ENCODE results near the gene FBXW8.

The FBXW8 gene

GRCh38 chr12:117000316-117000715 lies 89.6 kb downstream of the FBXW8 start:
- DNase-seq = no peak

DNA sequence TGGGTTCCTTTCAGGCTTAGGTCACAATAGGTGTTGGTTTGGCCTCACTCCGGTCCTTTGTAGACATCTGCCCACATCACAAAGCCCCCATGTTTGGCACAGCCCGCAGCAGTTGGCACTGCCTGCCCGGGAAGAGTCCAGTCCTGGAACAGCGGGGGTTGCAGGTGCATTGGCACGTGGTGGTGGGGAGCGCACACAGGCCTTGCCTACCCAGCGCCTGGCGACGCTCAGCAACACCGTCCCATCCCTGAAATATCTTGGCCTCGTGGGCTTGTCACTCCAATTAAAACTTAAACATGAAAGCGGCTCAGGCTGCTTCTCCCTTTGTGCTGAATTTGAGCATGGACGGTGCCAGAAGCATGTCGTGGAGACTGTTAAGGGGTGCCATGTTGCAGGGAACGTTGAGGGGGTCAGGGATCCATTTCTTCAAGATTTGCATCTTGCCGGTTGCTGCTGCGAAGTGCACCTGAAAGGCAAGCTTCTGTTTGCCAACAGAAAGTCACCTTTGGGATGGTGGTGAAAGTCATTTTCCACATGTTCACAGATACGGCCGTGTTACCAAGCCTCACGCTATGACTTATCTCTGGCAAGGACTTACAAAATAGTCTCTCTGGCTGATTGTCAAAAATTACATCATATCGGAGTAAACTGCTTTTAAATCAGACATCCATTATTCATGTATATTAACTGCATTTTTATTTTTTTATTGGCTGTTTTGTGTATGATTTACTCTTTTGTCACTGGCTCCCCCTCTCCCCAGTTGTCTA lies 91.5 kb downstream of the FBXW8 start:
- no peak for DNase-seq

DNA sequence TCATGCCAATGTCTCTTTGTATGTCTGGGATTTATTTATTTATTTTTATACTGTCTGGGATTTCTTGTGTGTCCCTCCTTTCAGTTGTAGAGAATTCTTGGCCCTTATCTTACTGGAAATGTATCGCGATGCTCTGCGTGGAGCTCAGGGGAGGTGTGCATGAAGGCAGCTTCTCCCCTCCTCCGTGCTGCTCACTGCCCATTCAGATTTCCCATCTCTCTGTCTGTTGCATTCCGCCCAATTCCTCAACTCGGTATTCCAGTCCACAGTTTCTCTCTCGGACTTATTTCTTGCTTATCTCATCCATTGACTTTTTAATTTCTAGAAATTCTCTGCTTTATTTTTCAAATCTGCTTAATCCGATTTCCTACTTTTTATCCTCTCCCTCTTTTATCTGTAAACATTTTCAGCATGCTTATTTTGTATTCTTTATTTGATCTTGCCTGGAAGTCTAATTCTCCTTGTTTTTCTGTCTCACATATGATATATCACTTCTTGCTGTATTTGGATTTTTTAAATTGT lies 93.2 kb downstream of the FBXW8 start:
- DNase-seq = no peak

DNA sequence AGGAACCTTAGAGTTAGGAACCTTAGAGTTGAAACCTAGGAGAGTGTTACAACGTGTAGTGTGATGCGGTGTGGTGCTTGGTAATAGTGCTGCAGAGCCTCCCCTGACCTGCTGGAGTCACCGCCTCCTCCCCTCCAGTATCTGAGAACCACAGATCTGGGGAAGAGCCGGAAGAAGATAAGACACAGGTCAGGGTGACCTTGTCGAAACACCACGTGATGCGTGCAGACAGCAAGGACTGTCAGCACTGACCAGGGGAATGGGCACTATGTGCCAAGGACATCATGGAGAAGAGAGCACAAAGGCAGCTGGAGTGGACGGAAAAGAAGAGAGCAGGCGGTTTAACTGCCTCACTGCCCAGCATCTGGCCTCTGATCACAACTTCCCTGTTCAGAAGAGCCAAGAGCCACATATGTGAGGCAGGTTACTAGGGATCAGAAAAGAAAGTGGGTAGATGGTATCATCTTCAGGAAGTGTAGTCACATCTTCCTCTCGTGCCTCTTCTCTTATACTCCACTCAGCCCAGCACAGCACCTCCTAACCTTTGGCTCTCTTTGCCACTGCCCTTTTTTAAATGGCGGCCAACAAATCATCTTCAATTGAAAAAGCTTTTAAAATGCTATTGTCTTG lies 94.8 kb downstream of the FBXW8 start:
- no peak for DNase-seq

DNA sequence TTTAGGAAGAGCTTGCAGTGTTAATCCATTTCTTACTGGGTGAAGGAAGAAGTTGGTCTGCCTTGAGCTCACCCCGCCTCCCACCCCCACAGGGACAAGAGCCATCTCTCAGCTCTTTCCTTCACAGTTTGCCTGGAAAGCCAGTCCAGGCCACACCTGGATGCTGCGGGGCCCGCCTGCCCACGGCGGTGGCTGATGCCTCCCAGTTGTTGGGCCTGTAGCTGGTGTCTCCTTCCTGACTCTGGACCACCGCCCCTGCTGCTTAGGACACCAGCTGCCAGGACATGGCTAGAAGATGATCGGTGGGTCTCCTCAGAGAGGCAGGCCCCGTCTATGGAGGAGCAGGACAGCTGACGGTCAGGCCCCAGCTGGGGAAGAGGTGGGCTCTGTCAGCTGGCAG lies 95.6 kb downstream of the FBXW8 start:
- no peak for DNase-seq

DNA sequence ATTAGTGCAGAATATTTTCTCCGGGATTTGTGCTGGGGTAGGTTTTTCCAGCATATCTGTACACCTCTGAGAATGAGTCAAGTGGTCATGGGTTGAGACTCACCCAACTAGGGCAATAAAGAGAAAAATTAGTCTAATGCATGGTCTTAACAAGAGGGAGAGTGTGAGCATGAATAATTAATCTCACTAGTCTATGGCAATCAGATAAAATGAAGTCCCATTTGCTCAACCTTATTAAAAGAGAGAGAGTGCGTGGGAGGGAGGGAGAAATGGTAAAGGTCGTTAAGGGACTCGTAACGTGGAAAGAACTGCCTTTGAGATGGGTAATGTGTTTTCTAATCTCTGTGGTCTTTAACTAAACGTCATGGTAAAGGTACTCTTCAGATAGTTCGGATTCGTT lies 96.8 kb downstream of the FBXW8 start:
- DNase-seq = no peak

DNA sequence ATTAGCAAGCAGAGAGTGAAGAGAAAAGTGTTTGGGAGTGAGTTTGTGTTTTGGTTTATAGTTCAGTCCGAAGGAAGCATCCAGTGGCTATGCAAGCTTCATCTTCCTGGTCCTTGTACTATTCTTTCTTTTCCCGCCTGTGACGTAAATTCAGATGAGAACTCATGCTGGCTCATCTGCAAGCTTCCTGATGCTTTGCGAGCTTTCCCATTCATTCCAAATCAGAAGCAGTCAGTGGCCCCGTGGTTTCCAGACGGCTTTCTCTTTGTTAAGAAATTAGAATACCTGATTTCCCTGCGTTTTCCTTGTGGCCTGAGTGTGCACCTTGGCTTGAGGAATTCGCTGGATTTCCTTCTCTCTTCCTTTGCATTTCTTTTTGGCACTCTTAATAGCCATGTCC lies 99.0 kb downstream of the FBXW8 start:
- no peak for DNase-seq

DNA sequence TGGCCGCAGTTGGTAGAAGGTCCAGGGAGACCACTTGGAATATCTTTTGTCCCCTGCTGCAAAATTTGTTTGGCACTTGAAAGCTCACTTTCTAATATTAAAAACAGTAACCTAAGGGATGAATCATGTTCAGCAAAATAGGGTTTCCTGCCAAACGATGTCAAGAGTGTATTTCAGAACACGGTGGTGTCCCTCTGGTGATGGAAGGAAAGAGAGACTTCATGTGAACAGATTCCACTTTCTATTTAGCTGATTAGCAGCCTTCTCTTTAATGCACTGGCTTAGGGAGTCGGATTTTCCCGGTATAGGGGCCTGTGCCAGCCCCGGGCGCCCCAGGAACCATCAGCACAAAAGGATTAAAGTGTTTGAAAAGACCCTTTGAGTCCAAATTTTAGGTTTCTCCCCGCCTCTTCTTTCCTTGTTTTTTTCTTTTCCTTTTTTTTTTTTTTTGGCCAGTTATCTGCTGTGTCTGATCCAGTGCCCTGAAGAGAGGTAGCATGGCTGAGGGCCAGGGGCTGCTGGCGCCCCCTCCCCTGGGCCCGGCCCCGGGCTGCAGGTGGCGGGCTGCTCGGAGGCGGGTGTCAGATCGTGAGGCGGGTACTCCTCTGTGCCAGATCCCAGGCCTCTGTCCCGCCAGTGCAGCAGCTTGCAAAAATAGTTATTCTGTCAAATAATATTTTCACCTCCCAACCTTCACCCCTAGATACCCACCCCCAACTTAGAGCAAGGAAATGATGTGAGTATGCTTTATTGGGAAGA lies 100.1 kb downstream of the FBXW8 start:
- no peak for DNase-seq

DNA sequence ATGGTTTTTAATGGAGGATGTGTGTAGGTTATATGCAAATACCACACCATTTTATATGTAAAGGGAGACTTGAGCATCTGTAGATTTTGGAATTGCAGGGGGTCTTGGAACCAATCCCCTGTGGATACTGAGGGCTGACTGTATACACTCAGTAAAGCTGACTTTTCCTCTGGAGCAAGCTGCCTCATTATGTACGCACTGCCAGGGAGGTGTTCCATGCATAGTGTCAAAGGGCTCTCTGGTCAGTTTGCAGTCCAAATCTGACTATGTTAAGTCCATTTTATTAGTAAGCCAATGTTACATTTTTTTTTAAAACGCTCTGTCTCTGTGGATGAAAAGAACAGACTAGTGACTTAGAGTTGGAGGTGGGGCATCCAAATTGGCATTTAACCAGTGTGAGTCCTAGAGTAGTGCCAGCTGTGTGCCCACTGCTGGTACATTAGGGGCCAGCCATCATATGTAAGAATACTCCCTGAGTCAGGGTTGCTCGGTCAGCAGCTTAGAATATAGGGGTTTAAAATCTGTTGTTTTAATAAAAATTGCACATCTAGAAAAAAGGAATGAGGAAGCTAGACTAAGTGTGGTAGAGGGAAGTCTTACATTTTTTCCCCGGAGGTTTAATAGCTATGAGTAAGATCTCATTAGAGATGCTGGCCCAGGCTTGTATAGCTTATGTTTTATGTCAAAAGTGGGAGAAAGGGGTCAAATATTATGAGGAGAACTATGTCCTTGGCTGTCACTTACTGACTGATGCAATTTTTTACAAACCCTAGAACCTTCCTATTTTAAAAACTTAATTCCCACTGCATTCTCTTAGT lies 101.4 kb downstream of the FBXW8 start:
- DNase-seq = no peak

- DNase-seq = no peak
Measured at GRCh38 chr12:117013726-117014125, 103.0 kb downstream of the FBXW8 start.

DNA sequence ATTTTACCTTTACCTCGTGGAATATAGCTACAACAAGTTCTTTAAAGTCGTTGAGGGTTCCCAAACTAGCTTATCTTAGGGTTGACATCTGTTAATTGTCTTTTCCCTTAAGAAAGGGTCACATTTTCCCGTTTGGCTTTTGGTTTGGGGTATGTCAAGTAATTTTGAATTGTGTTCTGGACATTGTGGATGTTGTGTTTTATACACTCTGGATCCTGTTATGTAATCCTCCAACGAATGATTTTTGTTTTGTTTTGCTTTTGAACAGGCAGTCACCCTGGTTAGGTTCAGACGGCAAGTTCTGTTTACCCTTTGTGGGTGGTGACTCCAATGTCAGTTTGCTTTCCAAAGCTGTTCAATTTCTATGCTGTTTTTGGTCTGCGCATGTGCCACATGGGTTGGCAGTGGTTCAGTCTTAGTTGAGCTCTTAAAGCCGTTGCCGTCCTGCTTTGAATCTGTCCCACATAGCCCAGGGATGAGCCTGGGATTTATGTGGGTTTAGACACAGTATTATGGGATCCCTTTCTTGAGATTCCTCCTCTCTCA lies 103.7 kb downstream of the FBXW8 start:
- no peak for DNase-seq

- no peak for DNase-seq
Measured at GRCh38 chr12:117015811-117016210, 105.1 kb downstream of the FBXW8 start.

DNA sequence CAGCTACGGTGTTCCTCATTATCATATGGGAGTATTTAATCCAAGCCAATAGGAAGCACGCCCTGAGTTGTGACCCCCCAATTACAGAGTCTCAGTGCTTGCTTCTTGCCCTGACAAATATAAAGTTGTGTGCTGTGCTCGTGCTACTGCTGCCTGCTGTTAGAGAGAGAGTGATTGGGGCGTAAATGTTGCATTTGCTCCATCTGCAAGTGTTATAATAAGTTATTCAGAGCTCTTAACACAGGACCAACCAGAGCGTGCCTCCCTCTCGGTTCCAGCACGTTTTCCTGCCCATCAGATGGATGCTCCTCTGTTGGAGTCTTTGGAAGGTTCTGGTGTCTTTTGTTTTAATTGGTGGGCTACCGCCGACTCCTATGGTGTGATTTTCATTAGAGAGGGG lies 107.1 kb downstream of the FBXW8 start:
- no peak for DNase-seq

DNA sequence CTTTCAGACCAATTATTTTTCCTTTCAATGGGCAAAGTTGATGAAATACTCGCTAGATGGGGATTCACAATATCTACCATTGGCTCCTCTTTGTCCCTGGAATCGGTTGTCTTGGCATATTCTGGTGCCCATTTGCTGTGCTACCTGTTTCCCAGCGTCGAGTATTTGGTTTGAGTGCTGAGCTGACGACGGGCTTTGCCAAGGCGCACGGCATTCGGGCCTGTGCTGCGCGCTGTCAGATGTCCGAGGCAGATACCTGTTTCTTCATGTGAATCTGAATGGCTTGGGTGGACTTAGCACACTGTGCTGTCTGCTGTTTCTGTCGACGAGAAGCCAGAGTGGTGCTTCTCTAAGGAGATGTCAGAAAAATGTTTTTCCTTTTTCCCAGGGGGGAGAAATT lies 107.5 kb downstream of the FBXW8 start:
- DNase-seq = no peak

DNA sequence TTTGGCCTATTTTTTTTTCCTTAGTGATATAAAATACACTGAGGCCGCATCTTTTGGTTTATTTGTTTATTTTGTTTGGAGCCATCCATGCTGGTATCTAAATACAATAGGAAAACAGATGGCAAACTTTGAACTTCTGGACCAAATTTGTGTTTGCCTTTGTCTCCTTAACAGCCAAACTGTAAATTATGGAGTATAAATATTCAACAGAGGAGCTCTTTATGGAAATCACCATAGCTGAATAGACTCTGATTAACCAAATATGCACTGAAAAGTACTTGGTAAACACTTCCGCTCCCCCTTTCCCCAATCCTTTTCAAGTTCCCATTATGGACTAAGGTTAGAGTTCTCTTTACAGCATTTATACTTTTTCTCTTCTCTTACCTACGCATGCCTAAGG lies 107.9 kb downstream of the FBXW8 start:
- no peak for DNase-seq

- no peak for DNase-seq
Measured at GRCh38 chr12:117019866-117020265, 109.1 kb downstream of the FBXW8 start.

DNA sequence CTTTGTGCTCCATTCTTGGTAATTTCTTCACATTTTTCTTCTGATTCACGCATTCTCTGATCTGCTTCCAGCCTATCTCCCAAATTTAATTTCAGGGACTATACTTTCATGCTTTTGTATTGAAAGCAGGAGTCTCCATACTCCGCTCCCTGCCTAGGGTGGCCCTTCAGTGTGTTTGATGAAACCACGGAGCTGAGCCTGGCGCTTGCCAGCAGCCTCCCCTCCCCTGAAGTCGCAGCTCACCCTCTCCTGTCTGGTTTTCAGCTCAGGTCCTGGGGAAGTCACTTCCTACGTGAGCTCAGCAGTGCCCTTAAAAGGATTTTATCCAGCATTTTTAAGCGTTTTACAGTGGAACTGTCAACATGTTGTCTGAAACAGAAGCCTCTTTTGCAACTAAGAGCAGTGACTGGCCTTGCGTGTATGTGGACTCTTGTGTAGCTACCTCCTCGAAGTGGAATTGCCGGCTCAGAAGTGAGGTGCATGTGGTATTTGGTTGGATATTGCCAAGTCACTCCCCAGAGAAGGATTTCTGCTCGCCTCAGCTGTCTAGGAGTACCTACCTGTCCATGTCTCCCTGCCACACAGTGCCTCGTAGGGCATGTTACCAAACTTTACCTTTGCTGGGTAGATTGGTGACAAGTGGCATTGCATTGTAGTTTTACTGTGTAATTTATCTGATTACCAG lies 109.9 kb downstream of the FBXW8 start:
- DNase-seq = no peak

GRCh38 chr12:117022465-117022864 lies 111.7 kb downstream of the FBXW8 start:
- DNase-seq = no peak

- no peak for DNase-seq
Measured at GRCh38 chr12:117023998-117024960, 113.5 kb downstream of the FBXW8 start.

- DNase-seq = no peak
Measured at GRCh38 chr12:117024961-117025480, 114.3 kb downstream of the FBXW8 start.
